Esophagus squamous epithelium (tissue), 5 donors: ENCODE results near the gene ENDOU. TPM values are rescaled to one million over a fixed set of nuclear protein-coding genes. Genes with fewer than 3 reads are reported as not detected.

ENCODE experiments used
- DNase-seq: peaks from one replicate; lab custom pipeline; 2025; lab: John Stamatoyannopoulos, UW
- H3K27ac ChIP-seq, 4 donors: fragments of 200-600 bp; sonication (generic); one replicate each; pipeline ENCODE4 v1.5.1; 2016 to 2019; ENCODE audit warnings: mild to moderate bottlenecking in 1 of 4
- H3K27me3 ChIP-seq, 4 donors: fragments of 200-600 bp; sonication (generic); 1 replicate in 3 of 4; 2 replicates in 1 of 4; pipeline versions ENCODE4 v1.5.1 to v1.6.0; 2017 to 2021; ENCODE audit warnings: antibody characterized with exemption in 1 of 4
- H3K36me3 ChIP-seq, 3 donors: fragments of 200-600 bp; sonication (generic); one replicate each; pipeline ENCODE4 v1.5.1; 2016 to 2019
- H3K4me1 ChIP-seq, 3 donors: fragments of 200-600 bp; sonication (generic); one replicate each; pipeline ENCODE4 v1.5.1; 2017 to 2019
- H3K4me3 ChIP-seq, 4 donors: fragments of 200-600 bp; sonication (generic); 1 replicate in 3 of 4; 2 replicates in 1 of 4; pipeline ENCODE4 v1.5.1; 2016 to 2019; ENCODE audit warnings: mild to moderate bottlenecking in 2 of 4, moderate library complexity in 1 of 4
- H3K9me3 ChIP-seq, 3 donors: fragments of 200-600 bp; sonication (generic); one replicate each; pipeline ENCODE4 v1.5.1; 2016 to 2019
- POLR2A ChIP-seq, 4 donors: fragments of 450-650 bp; IDR thresholded peaks; one replicate each; pipeline ENCODE4 v1.6.1; 2017; ENCODE audit warnings: antibody characterized with exemption in 4 of 4, mild to moderate bottlenecking in 4 of 4, moderate library complexity in 3 of 4
- WGBS, 2 donors: methylation state at CpG; one replicate each; pipeline ENCODE4 v1.1.5; 2018; 5-methylcytosine and 5-hydroxymethylcytosine counted together
- intact Hi-C: fragments of 100-400 bp; cut with DNase I; formaldehyde crosslinking; loops from one replicate; pipeline ENCODE4 v1.15.0; 2022
- total RNA-seq, 4 donors: library from RNA; depleted of rRNA; stranded (reverse); fragments of >200 nt; gene quantifications; one replicate each; pipeline ENCODE4 v1.1.0, GENCODE V29; 2016
- TF ChIP-seq, protein P1 (sequence below), 6 experiments: fragments of 450-650 bp in 4 of 6; fragments of 200-600 bp in 2 of 6; sonication (generic) in 2 of 6; IDR thresholded peaks; one replicate each; pipeline ENCODE4 v1.5.1; 2016 to 2019; ENCODE audit warnings: antibody characterized with exemption in 6 of 6, mild to moderate bottlenecking in 4 of 6, moderate library complexity in 4 of 6
- donor health status: DM: yes; HTN: yes; CAD: no.

Gene ENDOU
- total RNA-seq, 4 donors from 2014 or later: 39.8 to 112 (median 46.3) TPM

GRCh38 chr12:47721431-47721973 is 3.8 kb downstream of the ENDOU start:
- no peaks in the 10 kb centered on the region for H3K9me3 ChIP-seq
- peaks cover 0 to 37% (median 0%) of the 10 kb centered on the region in 3 donors for H3K36me3 ChIP-seq
- intact Hi-C loops: loop anchor here (10.0 kb wide), 1 partner anchor 233 kb away; no protein-coding TSS in a partner anchor
- TF ChIP-seq, protein P1, sequence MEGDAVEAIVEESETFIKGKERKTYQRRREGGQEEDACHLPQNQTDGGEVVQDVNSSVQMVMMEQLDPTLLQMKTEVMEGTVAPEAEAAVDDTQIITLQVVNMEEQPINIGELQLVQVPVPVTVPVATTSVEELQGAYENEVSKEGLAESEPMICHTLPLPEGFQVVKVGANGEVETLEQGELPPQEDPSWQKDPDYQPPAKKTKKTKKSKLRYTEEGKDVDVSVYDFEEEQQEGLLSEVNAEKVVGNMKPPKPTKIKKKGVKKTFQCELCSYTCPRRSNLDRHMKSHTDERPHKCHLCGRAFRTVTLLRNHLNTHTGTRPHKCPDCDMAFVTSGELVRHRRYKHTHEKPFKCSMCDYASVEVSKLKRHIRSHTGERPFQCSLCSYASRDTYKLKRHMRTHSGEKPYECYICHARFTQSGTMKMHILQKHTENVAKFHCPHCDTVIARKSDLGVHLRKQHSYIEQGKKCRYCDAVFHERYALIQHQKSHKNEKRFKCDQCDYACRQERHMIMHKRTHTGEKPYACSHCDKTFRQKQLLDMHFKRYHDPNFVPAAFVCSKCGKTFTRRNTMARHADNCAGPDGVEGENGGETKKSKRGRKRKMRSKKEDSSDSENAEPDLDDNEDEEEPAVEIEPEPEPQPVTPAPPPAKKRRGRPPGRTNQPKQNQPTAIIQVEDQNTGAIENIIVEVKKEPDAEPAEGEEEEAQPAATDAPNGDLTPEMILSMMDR (IDR thresholded peaks at IDR 0.05): no peak
- H3K27me3 ChIP-seq: no peaks in the 10 kb centered on the region
- H3K4me1 ChIP-seq: peaks cover 20 to 87% (median 40%) of the 10 kb centered on the region in 3 donors
- 72 to 82% methylated on average over 9 of the region's 9 CpGs for WGBS, 2 donors
- DNase-seq: no peak
- no peak overlapping the region for H3K4me3 ChIP-seq
- peak overlapping the region in 2 of 4 donors; percentile 80 to 81 for H3K27ac ChIP-seq

- peaks cover 0 to 49% (median 0%) of the 10 kb centered on the region in 3 donors for H3K36me3 ChIP-seq
- no peaks in the 10 kb centered on the region for H3K9me3 ChIP-seq
- WGBS, 2 donors: 72 to 80% methylated on average over 1 of the region's 1 CpG
- H3K27me3 ChIP-seq: no peaks in the 10 kb centered on the region
- H3K27ac ChIP-seq: peak overlapping the region; percentile 74 to 89 (median 88)
- H3K4me3 ChIP-seq: no peak overlapping the region
- intact Hi-C loops: loop anchor here (5.0 kb wide), 2 partner anchors 59 to 119 kb away; no protein-coding TSS in a partner anchor
- TF ChIP-seq, protein P1 (IDR thresholded peaks at IDR 0.05): no peak
- no peak for TF ChIP-seq POLR2A (IDR thresholded peaks at IDR 0.05)
- no peak for DNase-seq
- H3K4me1 ChIP-seq: peaks cover 33 to 82% (median 47%) of the 10 kb centered on the region in 3 donors
Measured at GRCh38 chr12:47718531-47718930, 6.8 kb downstream of the ENDOU start.

DNA sequence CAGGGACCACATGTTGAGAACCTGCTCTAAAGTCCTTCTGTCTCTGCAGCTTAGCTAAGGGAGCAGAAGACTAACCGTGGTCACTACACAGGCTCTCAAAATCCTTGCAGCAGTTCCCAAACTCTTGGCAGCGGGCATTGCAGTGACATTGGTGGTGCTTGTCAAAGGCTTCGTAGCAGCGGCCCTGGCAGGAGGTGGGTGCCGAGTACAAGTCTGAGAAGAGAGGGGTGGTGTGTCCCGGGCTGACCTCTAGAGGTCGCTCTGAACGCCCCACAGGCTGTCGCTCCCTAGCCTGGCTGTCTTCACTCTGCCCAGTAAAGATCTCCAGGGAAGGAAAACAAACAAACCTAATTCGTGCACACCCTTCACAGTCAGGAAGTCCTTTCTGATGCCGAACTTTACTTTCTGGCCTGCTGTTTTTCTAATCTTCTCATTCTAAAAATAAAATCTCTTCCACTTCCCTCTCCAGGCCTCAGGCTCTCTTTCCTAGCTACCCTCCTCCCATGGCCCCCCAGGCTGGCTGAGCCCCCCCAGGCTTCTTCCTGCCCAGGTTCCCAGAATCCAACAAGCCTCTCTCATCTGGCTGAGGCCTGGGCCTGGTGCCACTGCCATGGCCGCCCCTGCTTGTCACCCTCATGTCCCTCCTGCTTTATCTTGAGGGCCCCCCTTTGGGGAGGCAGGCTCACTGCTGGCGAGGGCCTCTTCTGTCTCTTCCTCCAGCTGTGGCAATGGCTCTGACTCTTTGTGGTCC is 7.7 kb downstream of the ENDOU start:
- TF ChIP-seq, protein P1 (IDR thresholded peaks at IDR 0.05): peak; percentile 46 to 76 (median 60)
- TF ChIP-seq POLR2A (IDR thresholded peaks at IDR 0.05): no peak
- no peak for DNase-seq
- no peaks in the 10 kb centered on the region for H3K27me3 ChIP-seq
- H3K27ac ChIP-seq: peak overlapping the region; percentile 74 to 89 (median 88)
- peaks cover 0 to 53% (median 0%) of the 10 kb centered on the region in 3 donors for H3K36me3 ChIP-seq
- H3K4me1 ChIP-seq: peaks cover 28 to 72% (median 42%) of the 10 kb centered on the region in 3 donors
- 17 to 22% methylated on average over 10 to 11 of the region's 13 CpGs for WGBS, 2 donors
- H3K4me3 ChIP-seq: no peak overlapping the region
- intact Hi-C loops: loop anchor here (5.0 kb wide), 2 partner anchors 60 to 120 kb away; no protein-coding TSS in a partner anchor
- no peaks in the 10 kb centered on the region for H3K9me3 ChIP-seq

DNA sequence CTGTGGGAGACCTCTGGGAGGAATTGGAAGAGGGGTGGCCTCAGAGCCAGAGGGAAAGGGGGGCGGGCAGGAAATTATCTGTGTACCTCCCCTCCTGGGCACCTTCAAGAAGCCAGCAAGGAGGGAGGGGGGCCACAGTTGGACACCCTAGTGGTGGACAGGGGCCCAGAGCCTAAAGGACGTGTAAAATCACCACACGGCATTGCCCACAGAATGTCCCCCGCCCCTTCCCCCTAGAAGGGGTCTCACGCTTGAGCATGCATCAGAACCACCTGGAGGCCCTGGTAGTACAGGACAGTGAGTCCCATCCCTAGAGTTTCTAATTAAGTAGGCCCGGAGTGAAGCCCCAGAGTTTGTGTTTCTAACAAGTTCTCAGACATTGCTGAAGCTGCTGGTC is 8.2 kb downstream of the ENDOU start:
- H3K4me1 ChIP-seq: peaks cover 26 to 67% (median 41%) of the 10 kb centered on the region in 3 donors
- H3K36me3 ChIP-seq: peaks cover 0 to 59% (median 0%) of the 10 kb centered on the region in 3 donors
- H3K4me3 ChIP-seq: no peak overlapping the region
- intact Hi-C loops: loop anchor here (5.0 kb wide), 2 partner anchors 60 to 120 kb away; no protein-coding TSS in a partner anchor
- no peak for TF ChIP-seq POLR2A (IDR thresholded peaks at IDR 0.05)
- TF ChIP-seq, protein P1 (IDR thresholded peaks at IDR 0.05): no peak
- H3K9me3 ChIP-seq: no peaks in the 10 kb centered on the region
- 64 to 65% methylated on average over 2 to 4 of the region's 6 CpGs for WGBS, 2 donors
- DNase-seq: no peak
- H3K27me3 ChIP-seq: no peaks in the 10 kb centered on the region
- H3K27ac ChIP-seq: peak overlapping the region; percentile 74 to 89 (median 88)
